AG09319 (cell line): Measurements from ENCODE around the gene ADK.

Experiments used
- DNase-seq: peaks from one replicate; pipeline ENCODE4 v3.0.0-alpha.2; 2010; ENCODE audit warnings: low read depth; ENCODE audit errors: extremely low read depth
- CTCF ChIP-seq: IDR thresholded peaks from 2 replicates; pipeline ENCODE4 v1.5.1; 2011; ENCODE audit warnings: low read depth, mild to moderate bottlenecking, inconsistent platforms, low read length, moderate library complexity

ADK gene

GRCh38 chr10:74231375-74231774 lies 80.4 kb downstream of the ADK start:
- DNase-seq = no peak

DNA sequence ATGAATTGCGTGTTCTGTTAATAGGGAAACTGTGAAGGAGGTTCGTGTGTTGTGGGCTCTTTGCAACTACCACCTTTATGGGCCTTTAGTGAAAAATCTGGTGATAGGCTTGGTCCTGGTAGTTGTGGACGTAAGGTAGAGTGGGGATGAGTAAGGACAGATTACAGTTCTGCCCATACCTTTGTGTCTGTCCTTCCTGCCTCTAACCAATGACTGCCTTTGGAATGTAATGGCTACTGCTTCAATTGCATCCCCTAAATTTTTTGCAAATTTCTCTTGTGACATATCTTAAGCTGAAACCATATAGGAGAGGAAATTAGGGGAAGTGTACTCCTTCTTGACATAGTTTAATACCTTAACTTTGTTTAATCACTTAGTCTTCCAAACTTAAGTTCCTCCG lies 82.3 kb downstream of the ADK start:
- no peak for TF ChIP-seq CTCF
- DNase-seq = no peak

More at GRCh38 chr10:74231375-74231774, 80.4 kb downstream of the ADK start:
- TF ChIP-seq CTCF = no peak

DNA sequence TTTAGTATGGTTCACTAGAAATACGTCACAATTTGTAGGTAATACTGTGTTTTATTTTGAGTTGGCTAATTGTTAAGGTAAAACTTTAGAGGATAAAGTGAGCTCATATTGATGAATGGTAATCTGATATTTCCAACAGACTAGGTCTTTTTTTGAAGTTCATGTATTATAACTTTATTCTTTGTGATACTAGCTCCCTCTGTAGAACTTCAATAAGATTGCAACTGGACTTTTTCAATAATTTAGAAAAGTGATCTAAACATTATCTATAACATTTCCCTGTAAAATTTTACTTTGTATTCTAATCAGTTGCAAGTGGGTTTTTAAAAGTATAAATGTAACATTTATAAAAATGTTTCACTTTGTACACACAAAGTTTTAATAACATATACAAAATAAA lies 83.5 kb downstream of the ADK start:
- TF ChIP-seq CTCF = peak; percentile 44
- no peak for DNase-seq

DNA sequence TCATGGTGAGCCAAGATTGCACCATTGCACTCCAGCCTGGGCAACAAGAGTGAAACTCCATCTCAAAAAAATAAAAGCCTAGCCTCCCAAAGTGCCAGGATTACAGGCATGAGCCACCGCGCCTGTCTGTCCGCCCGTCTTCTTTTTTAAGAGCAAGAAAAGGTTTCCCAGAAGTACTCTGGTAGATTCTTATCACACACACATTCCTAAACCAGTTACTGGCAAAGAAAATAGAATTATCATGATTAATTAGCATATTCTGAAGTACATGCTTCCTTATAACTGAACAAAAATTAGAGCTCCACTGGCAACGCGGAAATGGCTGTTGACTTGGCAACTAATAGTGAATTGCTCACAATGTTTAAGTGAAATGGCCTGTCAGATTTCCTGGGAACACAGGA lies 87.0 kb downstream of the ADK start:
- DNase-seq = no peak
- TF ChIP-seq CTCF = no peak

GRCh38 chr10:74238516-74238915 lies 87.5 kb downstream of the ADK start:
- DNase-seq = no peak
- TF ChIP-seq CTCF = no peak

- DNase-seq = no peak
- TF ChIP-seq CTCF = no peak
Observed at GRCh38 chr10:74243067-74243466, 92.0 kb downstream of the ADK start.

DNA sequence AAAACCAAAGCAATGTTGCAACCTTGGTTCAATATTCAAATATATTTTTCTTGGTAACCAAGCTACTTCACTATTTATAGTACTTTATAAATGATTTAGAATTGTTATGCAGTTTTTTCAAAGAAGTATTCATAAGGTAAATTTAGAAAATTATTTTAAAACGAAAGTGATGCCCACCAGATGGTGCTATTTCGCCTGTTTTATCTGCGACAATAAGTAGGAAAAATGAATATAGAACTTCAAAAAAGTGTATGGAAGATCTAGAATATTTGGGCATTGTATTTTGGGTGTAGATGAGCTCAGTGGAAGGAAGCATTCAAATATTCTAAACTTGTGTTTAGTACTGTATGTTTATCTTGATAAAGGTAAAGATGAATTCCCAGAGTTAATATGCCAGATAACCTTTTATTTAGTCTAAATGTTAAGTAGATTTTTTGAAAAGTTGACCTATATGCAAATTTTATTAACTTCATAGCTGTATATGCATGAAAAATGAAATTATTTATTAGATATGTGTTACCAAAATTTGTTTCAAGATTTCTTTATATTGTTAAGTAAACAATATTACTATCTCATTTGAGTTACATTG lies 93.2 kb downstream of the ADK start:
- DNase-seq = peak; percentile 34
- TF ChIP-seq CTCF = peak; percentile 31
